Uterus (tissue), 2 donors: ENCODE results near the gene CFAP74.

Experiments used
- CTCF ChIP-seq, 4 experiments: fragments of 200-600 bp in 2 of 4; fragments of 450-650 bp in 2 of 4; sonication (generic) in 2 of 4; IDR thresholded peaks; one replicate each; pipeline ENCODE4 v1.5.1; 2016 to 2019; ENCODE audit warnings: antibody characterized with exemption in 4 of 4, mild to moderate bottlenecking in 2 of 4, moderate library complexity in 1 of 4
- POLR2A ChIP-seq, 2 donors: fragments of 450-650 bp; IDR thresholded peaks; one replicate each; pipeline ENCODE4 v1.6.1; 2016; ENCODE audit warnings: antibody characterized with exemption in 2 of 2, mild to moderate bottlenecking in 1 of 2, moderate library complexity in 1 of 2

- TF ChIP-seq CTCF (IDR thresholded peaks at IDR 0.05) (no peak), POLR2A (IDR thresholded peaks at IDR 0.05) (no peak)
These were observed 23.0 kb downstream of the CFAP74 start for GRCh38 chr1:1980467-1981141.
